Adipose tissue (tissue), 3 donors: Measurements from ENCODE around the gene C1GALT1. TPM values are rescaled to one million over a fixed set of nuclear protein-coding genes. Genes with fewer than 3 reads are reported as not detected.
"Not testable (repeated sequence)": the region's sequence is repeated elsewhere in the genome, so short reads cannot be mapped to it uniquely, and the experiment has no call there.

Source experiments
- H3K27ac ChIP-seq: one replicate; pipeline ENCODE4 v1.5.1; 2013; ENCODE audit warnings: low read depth, low read length
- WGBS, 3 donors: extraction: QIAGEN DNeasy Blood & Tissue Kit; methylation state at CpG; one replicate each; pipeline ENCODE4 v1.1.7; 2013; 5-methylcytosine and 5-hydroxymethylcytosine counted together
- polyA plus RNA-seq, 3 donors: library from polyadenylated mRNA; stranded (reverse); fragments of 200-250 nt; gene quantifications; one replicate each; pipeline ENCODE4 v1.2.3, GENCODE V29; 2013
- donor health status: healthy with polysubstance abuse.
- donor health status: Bipolar disorder and iron deficiency.
- donor health status: healthy.

The C1GALT1 gene
- polyA plus RNA-seq = 10 to 100 TPM in 1 of 3 donors, 1 to 10 TPM in 2; 3.1 to 12.3 (median 6.0) TPM

- WGBS, 3 donors = 0 to 1% (median 0%) methylated on average over 59 to 82 of the region's 82 CpGs
- H3K27ac ChIP-seq = peak within 1 kb of the TSS; percentile 17
Measured at GRCh38 chr7:7182156-7183060, at the start of gene C1GALT1. Gene C1GALT1, plus strand, starts transcription at chr7:7182544. Its CDS starts 51,776 bp downstream, at chr7:7234320.

GRCh38 chr7:7134046-7134445, 48.3 kb upstream of the C1GALT1 start:
- no peak overlapping the region for H3K27ac ChIP-seq
- 64 to 78% (median 74%) methylated on average over 2 of the region's 2 CpGs for WGBS, 3 donors

- 56 to 100% (median 100%) methylated on average over 1 of the region's 1 CpG for WGBS, 3 donors
- H3K27ac ChIP-seq = no peak overlapping the region
Measured at GRCh38 chr7:7135074-7135473, 47.3 kb upstream of the C1GALT1 start.

- 35 to 64% (median 40%) methylated on average over 1 of the region's 1 CpG for WGBS, 3 donors
- not testable (repeated sequence) for H3K27ac ChIP-seq
Measured at GRCh38 chr7:7135924-7136323, 46.4 kb upstream of the C1GALT1 start.

- WGBS, 3 donors = 37 to 58% (median 57%) methylated on average over 6 of the region's 6 CpGs
- H3K27ac ChIP-seq = no peak overlapping the region
Measured at GRCh38 chr7:7136466-7137381, 45.6 kb upstream of the C1GALT1 start.

- WGBS, 3 donors = 93 to 96% (median 94%) methylated on average over 8 of the region's 8 CpGs
- no peak overlapping the region for H3K27ac ChIP-seq
Measured at GRCh38 chr7:7138897-7139296, 43.4 kb upstream of the C1GALT1 start.

- not testable (repeated sequence) for H3K27ac ChIP-seq
Measured at GRCh38 chr7:7143404-7143803, 38.9 kb upstream of the C1GALT1 start.

GRCh38 chr7:7145151-7145550, 37.2 kb upstream of the C1GALT1 start:
- 74 to 86% (median 85%) methylated on average over 4 of the region's 4 CpGs for WGBS, 3 donors
- not testable (repeated sequence) for H3K27ac ChIP-seq

More at GRCh38 chr7:7143404-7143803, 38.9 kb upstream of the C1GALT1 start:
- WGBS, 3 donors = 90 to 95% (median 91%) methylated on average over 1 of the region's 1 CpG

- no peak overlapping the region for H3K27ac ChIP-seq
- 64 to 88% (median 82%) methylated on average over 3 of the region's 3 CpGs for WGBS, 3 donors
Measured at GRCh38 chr7:7146837-7147236, 35.5 kb upstream of the C1GALT1 start.

GRCh38 chr7:7148798-7149481, 33.4 kb upstream of the C1GALT1 start:
- 93 to 95% (median 94%) methylated on average over 7 of the region's 7 CpGs for WGBS, 3 donors
- H3K27ac ChIP-seq = no peak overlapping the region

GRCh38 chr7:7151285-7151684, 31.1 kb upstream of the C1GALT1 start:
- no peak overlapping the region for H3K27ac ChIP-seq
- 45 to 49% (median 46%) methylated on average over 3 of the region's 3 CpGs for WGBS, 3 donors

- 63 to 100% (median 64%) methylated on average over 1 of the region's 1 CpG for WGBS, 3 donors
- H3K27ac ChIP-seq = no peak overlapping the region
Measured at GRCh38 chr7:7151865-7152264, 30.5 kb upstream of the C1GALT1 start.

- 97 to 98% (median 98%) methylated on average over 11 of the region's 11 CpGs for WGBS, 3 donors
Measured at GRCh38 chr7:7152315-7152714, 30.0 kb upstream of the C1GALT1 start.

GRCh38 chr7:7154355-7154754, 28.0 kb upstream of the C1GALT1 start:
- 44 to 98% (median 85%) methylated on average over 1 of the region's 1 CpG for WGBS, 3 donors
- H3K27ac ChIP-seq = not testable (repeated sequence)

More at GRCh38 chr7:7152315-7152714, 30.0 kb upstream of the C1GALT1 start:
- H3K27ac ChIP-seq = no peak overlapping the region

- H3K27ac ChIP-seq = no peak overlapping the region
- WGBS, 3 donors = 69 to 76% (median 69%) methylated on average over 4 of the region's 4 CpGs
Measured at GRCh38 chr7:7156663-7157062, 25.7 kb upstream of the C1GALT1 start.

- 60 to 71% (median 61%) methylated on average over 2 of the region's 2 CpGs for WGBS, 3 donors
- H3K27ac ChIP-seq = no peak overlapping the region
Measured at GRCh38 chr7:7157177-7157886, 25.0 kb upstream of the C1GALT1 start.

- H3K27ac ChIP-seq = no peak overlapping the region
Measured at GRCh38 chr7:7157887-7158271, 24.5 kb upstream of the C1GALT1 start.
